Common myeloid progenitor, CD34-positive (primary cell): ENCODE results near the gene MAP4K4.

Source experiments
- CTCF ChIA-PET: fragments of 350-600 bp; sonication (Branson Sonifier 250); formaldehyde crosslinking; loops from one replicate; lab custom pipeline; 2021; ENCODE audit warnings: antibody characterized with exemption; lab: Charles Lee
- POLR2A ChIA-PET: fragments of 350-600 bp; sonication (Branson Sonifier 250); formaldehyde crosslinking; loops from one replicate; lab custom pipeline; 2021; ENCODE audit warnings: antibody characterized with exemption; lab: Charles Lee
- DNase-seq, 3 donors: peaks; one replicate each; pipeline versions ENCODE4 v3.0.0 to v3.0.0-alpha.2; 2013
- H3K27ac ChIP-seq, 2 experiments: 1 replicate in 1 of 2; 2 replicates in 1 of 2; pipeline ENCODE4 v1.7.0; 2013; ENCODE audit warnings: inconsistent platforms in 2 of 2, low read length in 2 of 2, mild to moderate bottlenecking in 2 of 2, low read depth in 1 of 2, moderate library complexity in 1 of 2; ENCODE audit not compliant: severe bottlenecking in 2 of 2, insufficient read depth in 1 of 2, poor library complexity in 1 of 2
- H3K27me3 ChIP-seq, 5 experiments: replicated peaks in 2 of 5; 1 replicate in 3 of 5; 2 replicates in 2 of 5; pipeline versions ENCODE4 v1.6.1 to v1.7.0; 2013; ENCODE audit warnings: low read length in 4 of 5, mild to moderate bottlenecking in 2 of 5, moderate library complexity in 2 of 5, inconsistent platforms in 1 of 5; ENCODE audit not compliant: insufficient read depth in 5 of 5, control insufficient read depth in 4 of 5
- H3K36me3 ChIP-seq, 4 experiments: 1 replicate in 2 of 4; 2 replicates in 2 of 4; pipeline versions ENCODE4 v1.6.1 to v1.7.0; 2013; ENCODE audit warnings: low read length in 3 of 4, control low read depth in 1 of 4, mild to moderate bottlenecking in 1 of 4; ENCODE audit not compliant: control insufficient read depth in 4 of 4, insufficient read depth in 4 of 4
- H3K4me1 ChIP-seq, 4 experiments: 1 replicate in 3 of 4; 2 replicates in 1 of 4; pipeline versions ENCODE4 v1.6.1 to v1.7.1; 2013; ENCODE audit warnings: low read length in 3 of 4, mild to moderate bottlenecking in 3 of 4, control low read depth in 1 of 4, inconsistent platforms in 1 of 4, moderate library complexity in 1 of 4; ENCODE audit not compliant: control insufficient read depth in 4 of 4, insufficient read depth in 4 of 4; ENCODE audit errors: control extremely low read depth in 1 of 4
- H3K4me3 ChIP-seq, 7 experiments: 1 replicate in 4 of 7; 2 replicates in 3 of 7; pipeline versions ENCODE4 v1.5.1 to v1.7.0; 2013; ENCODE audit warnings: mild to moderate bottlenecking in 7 of 7, low read length in 6 of 7, moderate library complexity in 6 of 7, inconsistent platforms in 2 of 7, low read depth in 2 of 7, control low read depth in 1 of 7; ENCODE audit not compliant: insufficient read depth in 4 of 7, control insufficient read depth in 1 of 7; ENCODE audit errors: extremely low read depth in 1 of 7
- H3K9me3 ChIP-seq, 5 experiments: 1 replicate in 4 of 5; 2 replicates in 1 of 5; pipeline versions ENCODE4 v1.6.1 to v1.7.1; 2013; ENCODE audit warnings: low read length in 4 of 5, mild to moderate bottlenecking in 2 of 5, inconsistent platforms in 1 of 5, low read depth in 1 of 5, moderate library complexity in 1 of 5; ENCODE audit not compliant: control insufficient read depth in 4 of 5, insufficient read depth in 2 of 5; ENCODE audit errors: control extremely low read depth in 1 of 5
- WGBS: methylation state at CpG from one replicate; pipeline ENCODE4 v1.1.5; 2013; ENCODE audit not compliant: insufficient coverage; 5-methylcytosine and 5-hydroxymethylcytosine counted together

Gene MAP4K4

DNA sequence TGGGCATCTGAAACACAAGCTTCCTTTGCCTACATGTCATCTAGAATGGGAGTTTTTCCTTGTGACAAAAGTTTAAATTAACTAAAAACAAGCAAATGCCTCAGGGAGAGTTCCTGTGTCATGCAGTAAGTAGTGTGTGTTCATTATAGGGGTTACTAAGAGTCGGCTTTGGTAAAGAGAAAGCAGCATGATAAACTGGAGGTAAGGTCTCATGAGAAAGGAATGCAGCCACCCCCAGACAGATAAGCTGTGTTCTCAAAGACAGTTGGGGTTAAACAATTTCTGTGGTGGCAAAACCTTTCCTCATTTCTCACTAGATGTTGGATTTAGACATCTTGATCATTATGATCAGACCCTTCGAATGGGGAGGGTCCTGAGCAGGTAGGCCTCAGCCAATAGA is 129.7 kb downstream of the MAP4K4 start:
- Histone ChIP-seq H3K27ac (no peak overlapping the region), H3K4me3 (no peak overlapping the region), H3K9me3 (no peaks in the 10 kb centered on the region), H3K4me1 (peaks cover 5 to 30% (median 12%) of the 10 kb centered on the region in 4 experiments), H3K27me3 (no peaks in the 10 kb centered on the region), H3K36me3 (peaks cover 8 to 46% (median 21%) of the 10 kb centered on the region in 4 experiments)
- no peak for DNase-seq
- ChIA-PET POLR2A (no interaction called here), CTCF (interaction anchor here (1.0 to 5.9 kb wide), 10 partner anchors 8 to 485 kb away, joined by 3 to 31 read pairs (median 5); no protein-coding TSS in a partner anchor)
- 90% methylated on average over 2 of the region's 2 CpGs for WGBS

- Histone ChIP-seq H3K4me1 (peaks cover 3 to 30% (median 9%) of the 10 kb centered on the region in 4 experiments), H3K36me3 (peaks cover 8 to 49% (median 23%) of the 10 kb centered on the region in 4 experiments), H3K27me3 (no peaks in the 10 kb centered on the region), H3K9me3 (no peaks in the 10 kb centered on the region), H3K4me3 (no peak overlapping the region), H3K27ac (no peak overlapping the region)
- POLR2A ChIA-PET: no interaction called here
- no CpG with 5 or more reads among the region's 5 CpGs for WGBS
- no peak for DNase-seq
- CTCF ChIA-PET: interaction anchor here (0.6 to 5.9 kb wide), 15 partner anchors 10 to 525 kb away, joined by 3 to 31 read pairs (median 4); no protein-coding TSS in a partner anchor
Measured at GRCh38 chr2:101828257-101828656, 130.8 kb downstream of the MAP4K4 start.

DNA sequence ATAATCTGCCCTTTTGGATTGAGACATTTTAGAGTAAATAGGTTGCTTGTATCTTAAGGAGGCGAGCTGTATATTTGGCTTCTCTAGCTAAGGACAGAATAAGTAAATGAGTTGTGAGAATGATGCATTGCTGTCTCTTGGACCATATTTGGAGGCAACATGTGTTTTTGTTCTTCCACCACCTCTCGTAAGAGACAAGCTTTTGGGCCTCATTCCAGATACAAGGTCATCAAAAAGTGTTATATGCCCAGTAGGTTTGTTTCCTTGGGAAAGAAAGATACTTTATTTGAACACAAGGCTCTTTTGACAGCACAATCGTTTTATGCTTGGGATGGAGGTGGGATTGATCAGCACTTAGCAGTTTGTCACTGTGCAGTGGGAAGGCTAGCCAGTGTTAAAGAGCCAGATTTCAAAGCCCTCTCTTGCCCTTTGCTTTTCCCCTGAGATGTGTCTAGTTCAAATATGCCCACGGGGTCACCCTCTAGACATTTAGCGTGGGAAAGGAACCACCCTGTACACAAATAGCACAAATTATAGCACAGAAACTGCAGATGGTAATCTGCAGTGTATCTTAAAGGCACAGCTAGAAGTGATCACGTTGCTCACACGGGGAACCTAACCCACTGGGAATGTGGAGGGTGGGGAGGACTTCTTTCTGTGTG is 131.3 kb downstream of the MAP4K4 start:
- H3K4me1 ChIP-seq: peaks cover 0 to 30% (median 6%) of the 10 kb centered on the region in 4 experiments
- H3K36me3 ChIP-seq: peaks cover 8 to 46% (median 23%) of the 10 kb centered on the region in 4 experiments
- no peak overlapping the region for H3K4me3 ChIP-seq
- H3K27ac ChIP-seq: no peak overlapping the region
- no peaks in the 10 kb centered on the region for H3K27me3 ChIP-seq
- no peaks in the 10 kb centered on the region for H3K9me3 ChIP-seq
- DNase-seq: no peak
- CTCF ChIA-PET: interaction anchor here (0.6 to 5.9 kb wide), 13 partner anchors 10 to 525 kb away, joined by 3 to 31 read pairs (median 4); no protein-coding TSS in a partner anchor
- 88% methylated on average over 5 of the region's 7 CpGs for WGBS
- POLR2A ChIA-PET: no interaction called here

- 100% methylated on average over 3 of the region's 3 CpGs for WGBS
- ChIA-PET POLR2A (no interaction called here), CTCF (interaction anchor here (1.3 to 5.9 kb wide), 5 partner anchors 13 to 478 kb away, joined by 3 to 31 read pairs (median 7); no protein-coding TSS in a partner anchor)
- no peak overlapping the region for H3K27ac ChIP-seq
- H3K27me3 ChIP-seq: no peaks in the 10 kb centered on the region
- H3K4me3 ChIP-seq: no peak overlapping the region
- DNase-seq: no peak
- no peaks in the 10 kb centered on the region for H3K9me3 ChIP-seq
- H3K4me1 ChIP-seq: peaks cover 0 to 30% (median 6%) of the 10 kb centered on the region in 4 experiments
- H3K36me3 ChIP-seq: peaks cover 8 to 47% (median 25%) of the 10 kb centered on the region in 4 experiments
Measured at GRCh38 chr2:101829429-101829828, 131.9 kb downstream of the MAP4K4 start.

GRCh38 chr2:101830146-101830545 is 132.6 kb downstream of the MAP4K4 start:
- Histone ChIP-seq H3K9me3 (no peaks in the 10 kb centered on the region), H3K4me3 (no peak overlapping the region), H3K27me3 (no peaks in the 10 kb centered on the region), H3K36me3 (peaks cover 8 to 50% (median 26%) of the 10 kb centered on the region in 4 experiments), H3K4me1 (peaks cover 0 to 30% (median 6%) of the 10 kb centered on the region in 4 experiments), H3K27ac (no peak overlapping the region)
- no CpG with 5 or more reads among the region's 1 CpG for WGBS
- ChIA-PET CTCF (interaction anchor here (0.9 to 5.9 kb wide), 8 partner anchors 8 to 416 kb away, joined by 4 to 43 read pairs (median 17); no protein-coding TSS in a partner anchor), POLR2A (no interaction called here)
- no peak for DNase-seq

- Histone ChIP-seq H3K4me3 (no peak overlapping the region), H3K9me3 (no peaks in the 10 kb centered on the region), H3K27ac (no peak overlapping the region), H3K36me3 (peaks cover 8 to 50% (median 27%) of the 10 kb centered on the region in 4 experiments), H3K4me1 (peaks cover 0 to 30% (median 6%) of the 10 kb centered on the region in 4 experiments), H3K27me3 (no peaks in the 10 kb centered on the region)
- no peak for DNase-seq
- ChIA-PET CTCF (interaction anchor here (0.9 to 5.1 kb wide), 13 partner anchors 9 to 422 kb away, joined by 3 to 43 read pairs (median 7); no protein-coding TSS in a partner anchor), POLR2A (no interaction called here)
- 81% methylated on average over 5 of the region's 5 CpGs for WGBS
Measured at GRCh38 chr2:101830555-101830954, 133.0 kb downstream of the MAP4K4 start.
